Hepatocyte (in vitro differentiated cells): ENCODE results near the gene OR8K5. TPM values are rescaled to one million over a fixed set of nuclear protein-coding genes. Genes with fewer than 3 reads are reported as not detected.

Experiments used
- DNase-seq: peaks from one replicate; pipeline ENCODE4 v3.0.0-alpha.2; 2016; ENCODE audit warnings: low spot score
- H2AFZ ChIP-seq: fragments of 200-600 bp; sonication (generic); 2 replicates; pipeline ENCODE4 v1.6.0; 2016; ENCODE audit warnings: antibody characterized with exemption, mild to moderate bottlenecking
- H3K27ac ChIP-seq: fragments of 200-600 bp; sonication (generic); 2 replicates; pipeline ENCODE4 v1.5.1; 2016; ENCODE audit warnings: mild to moderate bottlenecking
- H3K27me3 ChIP-seq: fragments of 200-600 bp; sonication (generic); 2 replicates; pipeline ENCODE4 v1.6.1; 2016
- H3K36me3 ChIP-seq: fragments of 200-600 bp; sonication (generic); replicated peaks from 2 replicates; pipeline ENCODE4 v1.5.1; 2016; ENCODE audit warnings: low read depth; ENCODE audit not compliant: insufficient read depth
- H3K4me1 ChIP-seq: fragments of 200-600 bp; sonication (generic); 2 replicates; pipeline ENCODE4 v1.5.1; 2016; ENCODE audit warnings: mild to moderate bottlenecking, moderate library complexity; ENCODE audit not compliant: insufficient read depth
- H3K4me2 ChIP-seq: fragments of 200-600 bp; sonication (generic); 2 replicates; pipeline ENCODE4 v1.6.0; 2016
- H3K4me3 ChIP-seq: fragments of 200-600 bp; sonication (generic); 2 replicates; pipeline ENCODE4 v1.5.1; 2016; ENCODE audit warnings: mild to moderate bottlenecking
- H3K79me2 ChIP-seq: fragments of 200-600 bp; sonication (generic); 2 replicates; pipeline ENCODE4 v1.6.0; 2017; ENCODE audit warnings: mild to moderate bottlenecking
- H3K9me2 ChIP-seq: fragments of 200-600 bp; sonication (generic); replicated peaks from 2 replicates; pipeline ENCODE4 v1.6.0; 2017; ENCODE audit warnings: mild to moderate bottlenecking; ENCODE audit not compliant: insufficient read depth
- H3K9me3 ChIP-seq: fragments of 200-600 bp; sonication (generic); 2 replicates; pipeline ENCODE4 v1.5.1; 2016; ENCODE audit warnings: low read depth, mild to moderate bottlenecking
- H4K20me1 ChIP-seq: fragments of 200-600 bp; sonication (generic); 2 replicates; pipeline ENCODE4 v1.6.0; 2016; ENCODE audit warnings: mild to moderate bottlenecking; ENCODE audit not compliant: insufficient read depth, poor library complexity, severe bottlenecking
- CTCF ChIP-seq: fragments of 200-600 bp; sonication (generic); IDR thresholded peaks from 2 replicates; pipeline ENCODE4 v1.5.1; 2016; ENCODE audit warnings: antibody characterized with exemption, mild to moderate bottlenecking; ENCODE audit not compliant: poor library complexity
- EZH2 ChIP-seq: fragments of 200-600 bp; sonication (generic); IDR thresholded peaks from 2 replicates; pipeline ENCODE4 v1.6.1; 2016; ENCODE audit warnings: antibody characterized with exemption, mild to moderate bottlenecking, borderline replicate concordance
- EZH2phosphoT487 ChIP-seq: fragments of 200-600 bp; sonication (generic); IDR thresholded peaks from one replicate; pipeline ENCODE4 v1.6.1; 2018; ENCODE audit warnings: antibody characterized with exemption, mild to moderate bottlenecking, low read depth, moderate library complexity; ENCODE audit not compliant: unreplicated experiment, severe bottlenecking
- WGBS: methylation state at CpG from one replicate; pipeline ENCODE4 v1.1.6; 2016; ENCODE audit warnings: low lambda C conversion rate; ENCODE audit errors: missing lambda C conversion rate; 5-methylcytosine and 5-hydroxymethylcytosine counted together
- polyA plus RNA-seq: library from polyadenylated mRNA; unstranded; fragments of >200 nt; fragmentation: Nextera tagmentation; extraction: Ambion mirVana; gene quantifications from 2 replicates; pipeline ENCODE4 v1.2.1, GENCODE V29; 2016
- total RNA-seq: library from RNA; depleted of rRNA; stranded (reverse); fragments of >200 nt; gene quantifications from 2 replicates; pipeline ENCODE4 v1.2.3, GENCODE V29; 2014

OR8K5 gene
- not detected in 2 replicates for total RNA-seq
- not detected in 2 replicates for polyA plus RNA-seq

GRCh38 chr11:56160217-56160616 lies at the start of gene OR8K5:
Gene OR8K5 (minus strand): TSS chr11:56160317. CDS start chr11:56160317, 0 bp downstream.
- no peak within 1 kb of the TSS for H2AFZ ChIP-seq
- WGBS, result 94% methylated on average over 3 of the region's 3 CpGs

GRCh38 chr11:56207790-56208189 lies 47.7 kb upstream of the OR8K5 start:
- Histone ChIP-seq H3K9me3 (no peaks in the 10 kb centered on the region), H3K9me2 (no peaks in the 10 kb centered on the region), H3K79me2 (no peaks in the 10 kb centered on the region), H3K36me3 (no peaks in the 10 kb centered on the region), H3K27me3 (no peaks in the 10 kb centered on the region), H2AFZ (no peak overlapping the region), H4K20me1 (no peaks in the 10 kb centered on the region), H3K4me2 (no peak overlapping the region), H3K4me1 (no peaks in the 10 kb centered on the region), H3K4me3 (no peak overlapping the region), H3K27ac (no peak overlapping the region)
- no peak for DNase-seq
- WGBS, result 72% methylated on average over 1 of the region's 1 CpG
- TF ChIP-seq EZH2phosphoT487 (no peak), CTCF (no peak), EZH2 (no peak)

More at GRCh38 chr11:56160217-56160616, at the start of gene OR8K5:
- Histone ChIP-seq H3K4me1 (no peaks in the 10 kb centered on the region), H3K79me2 (no peaks in the 10 kb centered on the region), H3K27me3 (no peaks in the 10 kb centered on the region), H3K4me2 (no peak within 1 kb of the TSS), H4K20me1 (no peaks in the 10 kb centered on the region), H3K27ac (no peak within 1 kb of the TSS), H3K36me3 (no peaks in the 10 kb centered on the region), H3K9me3 (no peaks in the 10 kb centered on the region), H3K9me2 (no peaks in the 10 kb centered on the region), H3K4me3 (no peak within 1 kb of the TSS)
- no peak for TF ChIP-seq CTCF
- TF ChIP-seq EZH2, result no peak
- no peak for TF ChIP-seq EZH2phosphoT487
- DNase-seq, result no peak

- H3K79me2 ChIP-seq, result no peaks in the 10 kb centered on the region
- no peak overlapping the region for H3K4me2 ChIP-seq
- no peaks in the 10 kb centered on the region for H3K27me3 ChIP-seq
- H3K27ac ChIP-seq, result no peak overlapping the region
- WGBS, result 77% methylated on average over 2 of the region's 2 CpGs
- no peak overlapping the region for H2AFZ ChIP-seq
- no peaks in the 10 kb centered on the region for H3K9me2 ChIP-seq
- no peaks in the 10 kb centered on the region for H3K9me3 ChIP-seq
- no peaks in the 10 kb centered on the region for H3K36me3 ChIP-seq
- TF ChIP-seq EZH2 (no peak), EZH2phosphoT487 (no peak), CTCF (no peak)
- DNase-seq, result no peak
- no peaks in the 10 kb centered on the region for H4K20me1 ChIP-seq
- no peaks in the 10 kb centered on the region for H3K4me1 ChIP-seq
- no peak overlapping the region for H3K4me3 ChIP-seq
Observed at GRCh38 chr11:56197367-56197766, 37.2 kb upstream of the OR8K5 start.

- no peak for TF ChIP-seq EZH2phosphoT487
- TF ChIP-seq EZH2, result no peak
- TF ChIP-seq CTCF, result no peak
- Histone ChIP-seq H3K4me3 (no peak overlapping the region), H3K27me3 (no peaks in the 10 kb centered on the region), H3K4me1 (no peaks in the 10 kb centered on the region), H2AFZ (no peak overlapping the region), H3K27ac (no peak overlapping the region), H3K4me2 (no peak overlapping the region), H4K20me1 (no peaks in the 10 kb centered on the region), H3K9me3 (no peaks in the 10 kb centered on the region), H3K36me3 (no peaks in the 10 kb centered on the region), H3K79me2 (no peaks in the 10 kb centered on the region), H3K9me2 (no peaks in the 10 kb centered on the region)
- 91% methylated on average over 3 of the region's 3 CpGs for WGBS
- DNase-seq, result no peak
Observed at GRCh38 chr11:56196705-56197104, 36.6 kb upstream of the OR8K5 start.
